HepG2 (cell line): ENCODE results near the gene PPP1R18. TPM values are rescaled to one million over a fixed set of nuclear protein-coding genes. Genes with fewer than 3 reads are reported as not detected.

ENCODE experiments used
- ATF3 ChIP-seq: sonication (generic); formaldehyde crosslinking; IDR thresholded peaks from 2 replicates; pipeline ENCODE4 v1.4.0; 2020; ENCODE audit warnings: missing genetic modification reagents
- BHLHE40 ChIP-seq: IDR thresholded peaks from 2 replicates; pipeline ENCODE4 v1.6.1; 2011; ENCODE audit warnings: low read length, improper control_type of control experiment
- CBX5 ChIP-seq: sonication (generic); formaldehyde crosslinking; IDR thresholded peaks from 2 replicates; pipeline ENCODE4 v1.4.0; 2020; ENCODE audit warnings: missing genetic modification reagents, borderline replicate concordance
- CC2D1A ChIP-seq: sonication (generic); formaldehyde crosslinking; IDR thresholded peaks from 2 replicates; pipeline ENCODE4 v1.8.1; 2023; ENCODE audit warnings: mild to moderate bottlenecking, missing genetic modification reagents
- HBP1 ChIP-seq: IDR thresholded peaks from 2 replicates; pipeline ENCODE4 v1.6.1; 2016; ENCODE audit warnings: low read depth, control low read depth
- HMGXB3 ChIP-seq: sonication (generic); formaldehyde crosslinking; IDR thresholded peaks from 2 replicates; pipeline ENCODE4 v1.4.0; 2020; ENCODE audit warnings: missing genetic modification reagents, borderline replicate concordance
- MTA3 ChIP-seq: sonication (generic); formaldehyde crosslinking; IDR thresholded peaks from 2 replicates; pipeline ENCODE4 v1.4.0; 2020; ENCODE audit warnings: missing genetic modification reagents
- NFE2L2 ChIP-seq: fragments of 150-350 bp; IDR thresholded peaks from 2 replicates; pipeline ENCODE4 v1.6.1; 2014; ENCODE audit warnings: low read length
- RBM39 ChIP-seq: fragments of 200-400 bp; formaldehyde crosslinking; IDR thresholded peaks from one replicate; pipeline ENCODE4 v1.6.1; 2018; ENCODE audit warnings: antibody characterized with exemption, mild to moderate bottlenecking, low read depth, low read length; ENCODE audit not compliant: poor library complexity, severe bottlenecking
- RFX1 ChIP-seq: fragments of 450-650 bp; IDR thresholded peaks from 2 replicates; pipeline ENCODE4 v1.6.1; 2017
- RORA ChIP-seq: sonication (generic); formaldehyde crosslinking; IDR thresholded peaks from 2 replicates; pipeline ENCODE4 v1.5.0; 2020; ENCODE audit warnings: mild to moderate bottlenecking, missing genetic modification reagents, moderate library complexity
- SP5 ChIP-seq: IDR thresholded peaks from 2 replicates; pipeline ENCODE4 v1.6.1; 2016; ENCODE audit warnings: low read depth, borderline replicate concordance
- THAP7 ChIP-seq: sonication (generic); formaldehyde crosslinking; IDR thresholded peaks from 2 replicates; pipeline ENCODE4 v1.8.1; 2023; ENCODE audit warnings: mild to moderate bottlenecking, missing genetic modification reagents
- ZBTB21 ChIP-seq: sonication (generic); formaldehyde crosslinking; IDR thresholded peaks from 2 replicates; pipeline ENCODE4 v1.4.0; 2020; ENCODE audit warnings: missing genetic modification reagents
- ZBTB25 ChIP-seq: IDR thresholded peaks from 2 replicates; pipeline ENCODE4 v1.6.1; 2018; ENCODE audit warnings: missing genetic modification reagents
- ZC3H4 ChIP-seq: sonication (generic); formaldehyde crosslinking; IDR thresholded peaks from 2 replicates; pipeline ENCODE4 v1.4.0; 2020; ENCODE audit warnings: missing genetic modification reagents, borderline replicate concordance
- ZNF225 ChIP-seq: sonication (generic); formaldehyde crosslinking; IDR thresholded peaks from 2 replicates; pipeline ENCODE4 v1.4.0; 2020; ENCODE audit warnings: mild to moderate bottlenecking, missing genetic modification reagents
- ZNF260 ChIP-seq: sonication (generic); formaldehyde crosslinking; IDR thresholded peaks from 2 replicates; pipeline ENCODE4 v1.4.0; 2020; ENCODE audit warnings: missing genetic modification reagents, low read depth, mild to moderate bottlenecking, borderline replicate concordance
- ZNF383 ChIP-seq: sonication (generic); formaldehyde crosslinking; IDR thresholded peaks from 2 replicates; pipeline ENCODE4 v1.4.0; 2020; ENCODE audit warnings: missing genetic modification reagents, mild to moderate bottlenecking, borderline replicate concordance
- ZSCAN12 ChIP-seq: sonication (generic); formaldehyde crosslinking; IDR thresholded peaks from 2 replicates; pipeline ENCODE4 v1.9.0; 2021; ENCODE audit warnings: mild to moderate bottlenecking, missing genetic modification reagents
- polyA plus RNA-seq, 8 experiments: library from polyadenylated mRNA; depleted of rRNA in 3 of 8; stranded (reverse) in 7 of 8; unstranded in 1 of 8; fragments of >200 nt; fragmentation: Illumina TruSeq in 4 of 8; extraction: Trizol in 4 of 8; gene quantifications; 2 replicates each; pipeline versions ENCODE4 v1.2.1 to v1.2.3, GENCODE V29; 2011 to 2016; ENCODE audit warnings: low read depth in 4 of 8, missing spikeins in 1 of 8, mixed read lengths in 1 of 8; ENCODE audit not compliant: insufficient read depth in 1 of 8
- total RNA-seq, 5 experiments: library from RNA; depleted of rRNA; stranded (reverse); fragments of >200 nt; fragmentation: Illumina TruSeq; extraction: Trizol; gene quantifications; 2 replicates each; pipeline ENCODE4 v1.2.3, GENCODE V29; 2016; ENCODE audit warnings: low read depth in 1 of 5

PPP1R18 gene
- total and polyA plus RNA-seq, 2 of the 13 experiments (the other 11 are each of a cell fraction or from before 2014, with no cell fraction given) = 4.9 to 9.2 TPM

- TF ChIP-seq ZSCAN12 = peak; percentile 62; the same call in 1 of the 2 replicates
- TF ChIP-seq ZBTB21 (CRISPR knock-in tag) = 0 out of 2 replicates have a peak, but pooled peaks have one; percentile 14
- peak; percentile 98 for TF ChIP-seq HBP1 (CRISPR knock-in tag)
- TF ChIP-seq ZNF260 (CRISPR knock-in tag) = no peak
- peak; percentile 54 for TF ChIP-seq RBM39
- 0 out of 2 replicates have a peak, but pooled peaks have one; percentile 78 for TF ChIP-seq CC2D1A (CRISPR knock-in tag)
- TF ChIP-seq BHLHE40 = peak; percentile 55
- peak; percentile 98 for TF ChIP-seq ZBTB25 (CRISPR knock-in tag)
- TF ChIP-seq ATF3 (CRISPR knock-in tag) = peak; percentile 68; the same call in 1 of the 2 replicates
- TF ChIP-seq CBX5 = peak; percentile 98; the same call in 1 of the 2 replicates
- peak; percentile 87 for TF ChIP-seq ZNF225
- TF ChIP-seq MTA3 (CRISPR knock-in tag) = peak; percentile 27; the same call in 1 of the 2 replicates
- no peak for TF ChIP-seq RFX1
- TF ChIP-seq RORA = no peak
- TF ChIP-seq THAP7 (CRISPR knock-in tag) = no peak
- peak; percentile 96 for TF ChIP-seq ZNF383
- TF ChIP-seq HMGXB3 (CRISPR knock-in tag) = peak; percentile 89
- peak; percentile 64; the same call in 1 of the 2 replicates for TF ChIP-seq NFE2L2
- TF ChIP-seq ZC3H4 (CRISPR knock-in tag) = no peak; the same call in 1 of the 2 replicates
- peak; percentile 95 for TF ChIP-seq SP5 (CRISPR knock-in tag)
Observed at GRCh38 chr6:30717129-30717844, 30.8 kb upstream of the PPP1R18 start, which contains the start of gene MDC1 (continued).
